ENCODE data around the gene CHST13.

Gene CHST13

GRCh38 chr3:126541628-126542339 lies 17.8 kb downstream of the CHST13 start:
- DNase-seq (ENCODE audit: low read depth): no peak

DNA sequence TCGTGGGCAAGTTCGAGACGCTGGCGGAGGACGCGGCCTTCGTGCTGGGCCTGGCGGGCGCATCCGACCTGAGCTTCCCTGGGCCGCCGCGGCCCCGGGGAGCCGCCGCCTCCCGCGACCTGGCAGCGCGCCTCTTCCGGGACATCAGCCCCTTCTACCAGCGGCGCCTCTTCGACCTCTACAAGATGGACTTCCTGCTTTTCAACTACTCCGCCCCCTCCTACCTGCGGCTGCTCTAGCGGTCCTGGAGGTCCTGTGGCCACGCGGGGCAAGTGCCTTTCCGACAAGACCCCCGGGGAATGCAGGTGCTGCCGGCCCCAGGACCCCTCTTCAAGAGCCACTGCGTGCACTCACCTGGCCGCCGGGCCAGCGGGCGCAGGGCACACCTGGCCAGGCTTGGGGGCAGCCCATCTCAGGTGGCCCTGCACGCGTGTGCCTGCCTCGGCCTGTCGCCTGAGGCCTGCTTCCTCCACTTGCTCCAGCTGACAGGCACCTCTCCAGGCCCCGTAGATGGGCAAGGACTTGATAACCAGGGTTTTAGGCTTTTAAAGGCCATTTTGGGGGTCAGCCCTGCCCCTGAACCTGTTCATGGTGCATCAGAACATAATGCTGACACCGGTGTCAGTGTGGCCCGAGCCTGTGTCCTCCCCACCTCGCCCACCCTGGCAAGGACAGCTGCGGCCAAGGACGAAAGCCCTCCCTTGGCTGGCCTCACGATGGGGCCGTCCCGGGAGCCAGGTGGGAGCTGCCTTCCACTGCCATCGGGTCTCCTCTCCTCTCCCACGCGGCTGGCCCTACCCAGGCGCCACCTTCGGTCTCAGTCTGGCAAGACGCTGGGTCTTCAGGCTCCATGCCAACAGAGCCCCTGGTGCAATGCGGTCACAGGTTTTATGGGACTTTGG lies 18.6 kb downstream of the CHST13 start:
- DNase-seq (ENCODE audit: low read depth): no peak

DNA sequence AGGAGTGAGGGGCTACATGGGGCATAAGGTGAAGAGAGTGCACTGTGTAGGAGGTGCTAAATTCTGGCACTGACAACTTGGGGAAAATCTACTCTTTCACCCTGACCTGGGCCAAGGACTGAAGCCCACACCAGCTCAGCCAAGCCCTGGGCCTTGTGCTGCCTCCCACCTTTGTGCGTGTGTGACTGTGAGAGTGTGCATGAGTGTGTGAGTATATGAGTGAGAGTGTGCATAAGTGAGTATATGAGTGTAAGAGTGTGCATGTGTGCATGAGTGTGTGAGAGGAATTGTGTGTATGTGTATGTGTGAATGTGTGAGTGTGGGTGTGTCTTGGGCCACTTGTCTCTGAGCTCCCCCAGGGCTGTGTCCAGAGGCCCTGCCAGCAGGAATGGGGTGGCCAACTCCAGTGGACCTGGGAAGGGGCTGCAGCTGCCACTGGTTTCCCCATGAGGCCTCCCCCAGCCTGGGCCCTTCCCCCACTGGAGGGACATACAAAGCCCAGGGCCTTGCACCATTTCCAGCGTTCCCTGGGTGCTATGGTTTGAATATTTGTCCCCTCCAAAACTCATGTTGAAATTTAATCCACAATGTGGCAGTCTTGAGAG lies 19.6 kb downstream of the CHST13 start:
- no peak for DNase-seq (ENCODE audit: low read depth)

DNA sequence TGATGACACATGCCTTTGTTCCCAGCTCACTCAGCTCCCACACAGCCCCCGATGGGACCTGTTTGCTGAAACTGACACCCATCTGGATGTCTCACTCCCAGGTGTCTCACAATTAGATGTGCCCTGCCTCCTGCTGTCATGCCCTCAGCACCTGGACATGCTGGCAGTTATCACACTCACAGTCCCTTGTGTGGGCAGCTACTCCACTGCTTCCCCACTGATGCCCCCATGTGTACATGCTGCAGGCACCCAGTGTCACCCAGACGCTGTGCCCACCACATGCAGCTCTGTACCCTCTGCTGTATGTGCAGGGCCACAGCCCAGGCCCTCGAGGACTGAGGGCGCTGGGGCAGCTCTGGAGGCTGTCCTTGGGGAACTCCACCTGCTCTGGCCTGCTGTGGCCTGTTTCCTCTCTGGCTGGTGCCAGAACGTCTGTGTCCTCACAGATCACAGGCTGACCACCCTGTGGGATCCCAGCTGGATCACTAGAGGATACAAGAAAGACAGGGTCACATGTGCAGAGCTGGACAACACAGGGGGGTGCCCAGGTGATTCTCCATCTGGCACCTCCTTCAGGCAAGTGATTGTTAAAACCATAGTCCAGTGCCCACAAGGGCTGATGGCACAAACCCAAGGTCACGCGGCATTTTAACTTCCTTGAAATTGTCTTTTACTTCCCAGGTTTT lies 20.8 kb downstream of the CHST13 start:
- no peak for DNase-seq (ENCODE audit: low read depth)

DNA sequence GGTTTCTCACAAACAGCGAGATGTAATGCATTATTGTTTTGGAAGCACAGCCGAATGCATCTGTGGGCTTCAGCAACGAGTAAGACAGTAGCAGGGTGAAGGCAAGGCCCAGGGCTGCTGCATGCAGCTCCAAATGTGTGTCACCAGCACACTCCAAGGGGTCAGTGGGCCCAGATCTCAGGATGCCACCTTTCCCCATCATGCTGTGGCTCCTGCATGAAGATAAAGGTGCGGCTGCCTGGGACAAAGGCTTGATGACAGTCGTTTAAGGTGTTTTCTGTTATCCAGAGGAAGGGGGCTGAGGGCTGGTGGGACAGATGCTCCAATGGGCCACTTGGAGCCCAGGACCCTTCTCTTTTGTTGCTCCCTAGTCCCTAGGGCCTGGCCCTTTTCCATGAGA lies 21.6 kb downstream of the CHST13 start:
- DNase-seq (ENCODE audit: low read depth): no peak

- no peak for DNase-seq (ENCODE audit: low read depth)
Measured at GRCh38 chr3:126546013-126546412, 22.1 kb downstream of the CHST13 start.

DNA sequence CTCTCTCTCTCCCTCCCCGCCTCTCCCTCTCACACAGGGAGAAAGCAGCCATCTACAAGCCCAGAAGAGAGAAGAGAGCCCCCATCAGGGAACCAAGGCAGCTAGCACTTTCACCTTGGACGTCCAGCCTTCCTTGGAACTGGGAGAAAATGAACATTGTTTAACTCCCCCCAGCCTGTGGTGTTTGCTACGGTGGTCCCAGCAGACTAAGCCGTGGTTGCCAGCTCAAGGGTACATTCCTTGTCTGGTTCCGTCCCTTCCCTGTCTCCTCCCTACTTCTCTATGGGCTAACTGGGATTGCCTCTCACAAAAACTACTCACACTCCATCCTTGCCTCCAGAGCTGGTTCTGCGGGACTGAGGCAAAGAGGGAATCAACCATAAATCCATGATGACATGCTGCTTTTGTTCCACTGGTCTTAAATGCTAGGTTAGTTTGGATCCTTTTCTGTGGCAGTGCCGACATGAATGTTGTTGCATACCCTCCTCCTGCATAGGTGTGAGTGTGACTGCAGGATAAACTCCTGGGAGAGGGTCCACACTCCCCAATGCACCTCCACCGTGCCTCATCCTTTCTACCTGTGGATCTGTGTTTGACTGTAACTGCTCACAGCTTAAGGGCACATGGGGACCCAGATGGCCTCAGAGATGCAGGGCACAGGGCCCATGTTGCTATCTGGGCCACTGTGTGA lies 22.7 kb downstream of the CHST13 start:
- DNase-seq (ENCODE audit: low read depth): no peak

DNA sequence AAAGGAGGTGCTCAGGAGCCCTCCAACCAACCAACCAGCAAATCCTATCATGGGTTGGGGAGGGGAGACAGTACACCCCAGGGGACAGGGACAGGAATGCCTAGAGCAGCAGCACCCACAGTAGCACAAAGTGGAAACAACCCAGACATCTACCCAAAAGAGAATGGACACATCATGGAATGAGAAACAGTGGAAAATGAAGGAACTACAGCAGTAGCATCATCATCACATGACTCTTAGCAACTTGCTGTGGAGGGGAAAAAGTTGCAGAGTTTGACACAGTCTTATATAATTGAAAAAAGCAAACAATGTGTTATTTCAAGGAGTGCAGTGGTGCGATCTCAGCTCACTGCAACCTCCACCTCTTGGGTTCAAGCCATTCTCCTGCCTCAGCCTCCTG lies 23.8 kb downstream of the CHST13 start:
- DNase-seq (ENCODE audit: low read depth): no peak

DNA sequence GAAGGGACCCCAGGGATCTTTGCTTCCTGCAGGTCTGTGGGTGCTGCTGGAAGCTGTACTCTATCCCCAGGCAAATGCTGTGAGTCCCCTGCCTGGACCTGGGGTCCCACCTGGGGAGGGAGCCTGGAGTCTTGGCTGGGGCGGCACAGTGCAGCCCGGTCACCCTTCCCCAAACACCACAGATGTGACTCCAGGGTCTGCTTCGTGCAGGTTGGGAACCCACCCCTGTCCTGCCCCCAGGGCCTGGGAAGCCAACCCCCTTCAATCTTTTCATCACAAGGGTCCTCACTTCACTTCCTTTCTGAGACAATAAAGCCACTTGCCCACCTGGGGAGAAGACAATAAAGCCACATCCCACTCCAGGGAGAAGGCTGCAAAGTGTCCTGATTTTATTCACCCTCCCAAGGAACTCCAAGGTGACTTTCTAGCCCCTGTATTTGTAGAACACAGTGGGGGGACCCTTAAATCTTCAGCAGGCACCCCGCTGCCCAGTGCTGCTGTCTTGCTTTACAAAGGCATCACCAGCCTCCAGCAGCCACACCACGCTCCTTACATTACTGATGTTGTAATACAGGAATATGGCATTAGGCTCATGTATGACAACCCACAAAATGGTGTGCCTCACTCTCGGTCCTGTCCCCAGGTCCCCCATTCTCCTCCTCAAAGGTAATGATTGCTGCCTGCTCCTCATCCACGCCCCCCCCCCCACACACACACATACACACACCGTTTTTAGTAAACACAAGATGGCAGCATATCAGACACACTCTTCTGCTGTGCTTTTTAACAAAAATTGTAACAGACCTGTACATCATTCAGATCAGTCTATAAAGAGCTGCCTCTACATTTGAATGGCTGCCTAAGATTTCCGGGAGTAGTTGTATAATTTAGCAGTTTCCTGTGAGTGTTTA lies 24.9 kb downstream of the CHST13 start:
- no peak for DNase-seq (ENCODE audit: low read depth)

DNA sequence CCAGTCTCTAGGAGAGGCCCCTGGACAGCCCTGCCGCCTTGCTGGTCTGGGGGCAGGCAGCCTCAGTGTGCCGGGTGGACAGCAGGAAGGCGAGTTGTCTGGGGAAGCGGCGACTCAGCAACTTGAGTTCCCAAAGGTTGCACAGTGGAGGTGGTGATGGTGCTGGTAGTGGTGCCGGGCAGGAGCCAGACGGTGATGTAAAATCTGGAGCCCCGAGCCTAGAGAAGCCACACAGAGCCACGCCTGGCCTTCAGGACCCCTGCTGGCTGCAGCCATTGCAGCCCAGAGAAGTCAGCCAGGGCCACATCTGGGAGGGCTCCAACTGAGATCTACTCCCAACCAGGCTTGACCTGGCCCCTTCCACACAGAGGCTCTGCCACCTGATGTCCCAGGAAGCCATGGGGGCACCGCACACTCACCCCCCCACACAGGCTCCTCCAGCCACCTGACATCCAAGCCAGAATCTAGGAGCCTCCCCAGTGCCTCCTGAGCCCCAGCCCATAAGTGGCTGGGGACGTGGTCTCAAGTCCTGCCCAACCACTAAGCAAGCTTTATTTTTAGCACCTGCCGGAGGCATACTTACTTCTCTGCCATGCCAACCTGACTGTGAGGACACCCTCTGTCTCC lies 26.0 kb downstream of the CHST13 start:
- no peak for DNase-seq (ENCODE audit: low read depth)

DNA sequence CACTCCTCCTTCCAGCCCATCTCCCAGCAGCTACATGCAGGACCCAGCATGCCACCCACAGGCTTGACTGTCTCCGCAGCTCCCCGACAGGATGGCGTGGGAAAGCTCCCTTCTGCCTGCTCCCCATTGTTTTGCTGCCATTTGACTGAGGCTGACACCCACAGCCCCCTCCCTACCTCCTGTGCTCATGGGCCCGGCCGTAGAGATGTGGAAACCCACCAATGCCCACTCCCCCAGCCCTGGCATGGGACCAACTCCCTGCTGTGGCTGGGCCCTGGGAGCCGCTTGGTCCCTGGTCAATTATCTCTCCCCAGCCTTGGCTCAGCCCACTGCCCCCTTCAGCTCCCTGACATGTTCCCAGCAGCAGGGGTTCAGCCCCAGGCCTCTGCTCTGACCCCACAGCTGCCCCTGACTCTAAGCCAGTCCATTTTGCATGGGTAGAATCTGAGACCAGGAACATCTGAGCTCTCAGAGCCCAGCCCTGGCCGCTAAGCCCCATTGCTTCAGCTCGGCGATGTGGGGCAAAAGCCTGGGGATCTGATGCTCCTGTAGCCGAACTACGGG lies 26.6 kb downstream of the CHST13 start:
- no peak for DNase-seq (ENCODE audit: low read depth)

DNA sequence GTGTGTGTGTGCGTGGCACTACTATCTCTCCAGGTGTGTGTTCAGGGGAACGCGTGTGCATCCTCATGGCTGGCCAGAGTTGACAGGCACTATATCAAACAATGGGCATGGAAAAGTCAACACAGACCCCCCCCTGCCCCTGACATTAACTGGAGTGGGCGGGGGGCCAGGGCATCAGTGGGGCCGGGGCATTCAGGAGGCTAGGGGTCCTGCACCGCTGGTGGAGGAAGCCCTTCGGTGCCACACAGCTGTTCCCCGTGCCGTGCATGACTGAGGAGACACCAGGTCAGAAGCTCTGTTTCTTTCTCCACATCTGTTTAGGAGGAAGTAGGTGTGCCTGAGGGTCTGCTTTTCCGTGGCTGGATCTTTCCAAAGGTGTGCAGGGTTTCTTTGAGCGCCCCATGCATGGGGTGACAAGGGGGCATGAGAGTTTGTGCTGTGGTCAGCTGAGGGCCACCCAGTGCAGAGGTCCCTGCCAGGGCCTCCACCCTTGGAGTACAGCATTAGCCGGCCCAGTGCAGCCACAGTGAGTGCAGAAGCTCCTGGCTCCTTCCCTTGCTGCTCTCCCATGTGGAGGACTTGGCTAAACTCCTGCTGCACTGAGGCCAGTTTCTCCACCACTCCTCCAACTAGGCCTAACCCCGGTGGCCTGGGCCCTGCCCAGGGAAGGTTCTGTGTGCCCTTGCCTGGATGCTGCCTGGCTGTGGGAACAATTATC lies 27.3 kb downstream of the CHST13 start:
- DNase-seq (ENCODE audit: low read depth): no peak

- no peak for DNase-seq (ENCODE audit: low read depth)
Measured at GRCh38 chr3:126551839-126552687, 28.1 kb downstream of the CHST13 start.

DNA sequence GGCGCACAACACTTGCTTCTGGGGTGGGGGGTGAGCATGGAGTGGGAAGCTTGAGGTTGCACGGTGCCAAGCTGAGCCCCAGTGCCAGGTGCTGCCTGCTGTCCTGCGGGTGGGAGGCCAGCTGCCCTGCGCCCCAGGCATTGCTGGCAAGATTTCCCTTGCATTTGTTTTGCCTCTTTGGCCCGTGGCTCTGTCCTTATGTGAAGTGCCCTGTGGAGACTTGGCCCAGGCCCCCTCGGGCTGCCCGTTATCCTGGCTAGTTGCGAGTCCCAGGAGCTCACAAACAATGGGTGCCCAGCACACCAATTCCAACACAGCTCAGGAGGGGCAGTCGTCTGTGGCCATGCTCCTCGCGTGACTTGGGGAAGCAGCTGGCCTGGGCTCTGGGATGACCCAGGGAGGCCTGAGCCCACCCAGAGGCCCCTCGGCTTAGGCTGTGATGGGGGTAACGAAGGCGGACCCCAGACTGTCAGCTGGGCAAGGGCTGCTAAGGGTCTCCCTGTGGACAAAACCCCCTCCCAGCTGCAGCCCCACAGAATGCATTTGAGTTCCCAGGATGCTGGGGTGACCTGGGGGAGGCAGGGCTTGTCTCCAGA lies 28.8 kb downstream of the CHST13 start:
- no peak for DNase-seq (ENCODE audit: low read depth)

DNA sequence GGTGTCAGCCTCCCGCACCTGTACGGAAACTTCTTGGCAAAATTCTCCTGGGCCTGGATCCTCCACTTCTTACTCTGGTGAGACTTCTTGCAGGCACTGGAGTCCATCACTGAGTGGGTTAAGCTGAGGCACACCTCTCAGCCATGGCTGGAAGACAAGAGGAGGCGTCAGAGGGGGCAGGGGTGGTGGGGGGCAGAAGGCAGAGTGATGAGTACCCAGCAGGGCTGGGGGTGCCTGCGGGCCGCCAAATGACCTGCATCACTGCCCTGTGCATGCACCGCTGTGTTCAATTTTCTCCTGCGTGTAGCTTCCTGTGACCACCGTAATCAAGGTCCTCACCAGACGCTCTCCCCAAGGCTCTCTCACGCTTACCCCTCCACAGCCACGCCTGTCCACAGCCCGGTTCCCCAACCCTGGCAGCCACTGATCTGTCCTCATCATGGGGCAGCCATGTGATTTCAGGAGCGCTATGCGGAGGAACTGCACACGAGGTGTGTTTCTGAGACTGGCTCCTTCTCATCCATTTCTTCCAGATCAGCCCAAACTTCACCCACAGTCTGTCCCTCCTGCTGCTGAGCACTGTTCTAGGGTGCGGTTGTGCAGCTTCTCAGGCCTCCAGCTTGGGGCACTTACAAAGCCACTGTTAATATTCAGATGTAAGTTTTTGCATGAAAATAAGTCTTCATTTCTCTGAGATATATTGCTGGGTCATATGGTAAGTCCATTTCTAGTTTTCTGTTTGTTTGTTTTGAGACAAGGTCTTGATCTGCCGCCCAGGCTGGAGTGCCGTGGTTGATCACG lies 29.5 kb downstream of the CHST13 start:
- no peak for DNase-seq (ENCODE audit: low read depth)

- DNase-seq (ENCODE audit: low read depth): no peak
Measured at GRCh38 chr3:126554560-126555525, 30.9 kb downstream of the CHST13 start.

Measured in stimulated activated CD8-positive, alpha-beta memory T cell treated with anti-CD3 and anti-CD28 coated beads, Interleukin-12 subunit alpha, Interleukin-12 subunit beta, amount 100 ng/mL, for 1 hour (primary cell).